SK-N-MC (cell line): ENCODE measurements around the gene PI3.
"Not testable (repeated sequence)": the region's sequence is repeated elsewhere in the genome, so short reads cannot be mapped to it uniquely, and the experiment has no call there.

Source experiments
- DNase-seq: peaks from one replicate; pipeline ENCODE4 v3.0.0-alpha.2; 2011; ENCODE audit warnings: low read depth, low spot score
- H3K27ac ChIP-seq: fragments of 200-600 bp; sonication (generic); 2 replicates; pipeline ENCODE4 v1.5.1; 2016; ENCODE audit warnings: mixed run types
- H3K36me3 ChIP-seq: fragments of 200-600 bp; sonication (generic); 2 replicates; pipeline ENCODE4 v1.6.1; 2017; ENCODE audit warnings: antibody characterized with exemption, low read length, mixed read lengths; ENCODE audit not compliant: insufficient read depth
- H3K4me3 ChIP-seq: fragments of 200-600 bp; sonication (generic); 2 replicates; pipeline ENCODE4 v1.5.1; 2016
- H3K9ac ChIP-seq: fragments of 200-600 bp; sonication (generic); 2 replicates; pipeline ENCODE4 v1.8.0; 2017; ENCODE audit warnings: mixed run types, mixed read lengths; ENCODE audit not compliant: insufficient read length
- H3K9me3 ChIP-seq: fragments of 200-600 bp; sonication (generic); 2 replicates; pipeline ENCODE4 v1.6.1; 2017; ENCODE audit warnings: low read depth, mild to moderate bottlenecking, antibody characterized with exemption, low read length, moderate library complexity, mixed read lengths
- EZH2 ChIP-seq: fragments of 200-600 bp; sonication (generic); IDR thresholded peaks from one replicate; pipeline ENCODE4 v1.6.1; 2017; ENCODE audit warnings: antibody characterized with exemption
- FOXP2 ChIP-seq: optimal IDR thresholded peaks from 2 replicates; pipeline ENCODE3; 2011; ENCODE audit warnings: mild to moderate bottlenecking, moderate library complexity; ENCODE audit not compliant: insufficient read depth; ENCODE audit errors: extremely low read length, control extremely low read depth
- POLR2AphosphoS5 ChIP-seq: IDR thresholded peaks from 2 replicates; pipeline ENCODE4 v1.6.1; 2012; ENCODE audit warnings: mild to moderate bottlenecking, low read depth, low read length, borderline replicate concordance

Gene PI3, protein sequence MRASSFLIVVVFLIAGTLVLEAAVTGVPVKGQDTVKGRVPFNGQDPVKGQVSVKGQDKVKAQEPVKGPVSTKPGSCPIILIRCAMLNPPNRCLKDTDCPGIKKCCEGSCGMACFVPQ

DNA sequence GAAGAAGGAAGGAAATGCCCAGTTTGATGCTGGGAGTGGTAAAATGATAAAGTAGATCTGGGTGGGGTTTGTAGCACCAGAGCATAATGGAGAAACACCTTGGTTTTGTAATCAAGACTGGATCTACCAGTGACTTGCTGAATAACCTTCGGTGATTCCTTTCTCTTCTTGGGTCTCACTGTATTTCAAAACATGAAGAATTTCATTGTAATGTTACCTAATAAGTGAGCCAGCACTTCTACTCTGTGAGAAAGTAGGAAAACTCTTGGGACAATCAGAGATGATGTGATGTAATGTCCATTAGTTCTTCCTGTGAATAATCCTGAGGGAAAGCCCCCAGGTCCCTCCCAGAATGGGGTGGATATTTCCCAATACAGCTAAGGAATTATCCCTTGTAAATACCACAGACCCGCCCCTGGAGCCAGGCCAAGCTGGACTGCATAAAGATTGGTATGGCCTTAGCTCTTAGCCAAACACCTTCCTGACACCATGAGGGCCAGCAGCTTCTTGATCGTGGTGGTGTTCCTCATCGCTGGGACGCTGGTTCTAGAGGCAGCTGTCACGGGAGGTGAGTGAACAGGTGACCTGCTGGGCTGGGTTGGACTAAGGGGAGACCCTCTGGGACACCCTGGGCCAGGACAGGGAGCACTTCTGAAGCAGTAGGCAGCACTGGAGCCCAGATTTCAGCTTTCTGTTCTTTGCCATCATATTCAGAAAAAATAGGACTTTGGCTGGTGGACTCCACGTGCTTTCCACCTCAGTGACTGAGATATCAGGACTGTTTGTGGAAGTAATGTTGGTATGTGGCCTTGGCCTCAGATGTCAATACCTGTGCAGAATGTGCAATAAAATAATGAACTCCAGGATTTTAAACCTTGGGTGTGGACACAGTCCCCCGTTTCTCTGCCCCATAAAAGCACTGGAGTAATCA is at the start of gene PI3:
Gene PI3 (plus strand): TSS at position 469 of the 931 bp plus-strand sequence. CDS start 21 bp downstream, at position 490.
- Histone ChIP-seq H3K36me3 (no peaks in the 10 kb centered on the region), H3K9me3 (no peaks in the 10 kb centered on the region), H3K4me3 (no peak within 1 kb of the TSS), H3K27ac (no peak within 1 kb of the TSS), H3K9ac (no peak within 1 kb of the TSS)
- no peak for TF ChIP-seq POLR2AphosphoS5
- no peak for TF ChIP-seq EZH2
- no peak for TF ChIP-seq FOXP2
- no peak for DNase-seq

DNA sequence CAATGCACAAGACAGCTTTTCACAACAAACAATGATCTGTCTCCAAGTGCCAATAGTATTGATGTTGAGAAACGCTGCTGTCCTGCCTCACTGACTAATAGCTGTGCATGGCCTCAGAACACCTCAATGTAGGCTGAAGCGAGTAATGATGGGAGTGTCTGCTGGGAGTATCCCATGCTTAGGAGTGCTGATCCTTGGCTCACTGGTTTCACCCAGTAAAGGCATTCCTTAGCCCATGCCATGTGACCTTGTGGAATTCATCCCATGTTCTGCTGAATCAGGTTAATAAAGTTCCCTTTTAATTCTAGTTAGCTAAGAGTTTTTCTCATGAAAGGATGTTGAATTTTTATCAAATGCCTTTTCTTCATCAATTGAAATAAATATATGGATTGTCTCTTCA is 46.6 kb upstream of the PI3 start:
- DNase-seq: no peak
- Histone ChIP-seq H3K36me3 (no peaks in the 10 kb centered on the region), H3K27ac (no peak overlapping the region), H3K9me3 (no peaks in the 10 kb centered on the region), H3K9ac (no peak overlapping the region), H3K4me3 (no peak overlapping the region)
- no peak for TF ChIP-seq EZH2

DNA sequence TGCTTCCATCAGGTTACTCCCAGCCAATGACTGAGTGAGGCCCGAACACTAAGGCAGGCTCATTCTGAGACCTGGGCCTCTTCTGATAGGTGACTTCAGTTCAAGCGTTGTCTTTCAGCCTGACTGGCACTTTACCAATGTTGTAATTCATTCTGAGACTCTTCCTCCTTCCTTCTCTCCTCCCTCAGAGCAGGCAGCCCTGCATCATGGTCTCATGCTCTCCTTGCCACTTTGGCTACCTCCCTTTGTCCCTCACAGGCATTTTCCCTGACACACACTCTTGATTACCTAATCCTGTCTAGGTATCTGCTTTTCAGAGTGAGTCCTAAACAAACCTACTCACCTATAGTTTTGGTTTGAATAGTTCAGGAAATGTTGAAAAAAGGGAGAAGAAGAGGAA is 37.8 kb upstream of the PI3 start:
- no peak for DNase-seq
- Histone ChIP-seq H3K4me3 (no peak overlapping the region), H3K36me3 (no peaks in the 10 kb centered on the region), H3K27ac (no peak overlapping the region), H3K9ac (no peak overlapping the region), H3K9me3 (no peaks in the 10 kb centered on the region)
- TF ChIP-seq POLR2AphosphoS5 (no peak), EZH2 (no peak), FOXP2 (no peak)

DNA sequence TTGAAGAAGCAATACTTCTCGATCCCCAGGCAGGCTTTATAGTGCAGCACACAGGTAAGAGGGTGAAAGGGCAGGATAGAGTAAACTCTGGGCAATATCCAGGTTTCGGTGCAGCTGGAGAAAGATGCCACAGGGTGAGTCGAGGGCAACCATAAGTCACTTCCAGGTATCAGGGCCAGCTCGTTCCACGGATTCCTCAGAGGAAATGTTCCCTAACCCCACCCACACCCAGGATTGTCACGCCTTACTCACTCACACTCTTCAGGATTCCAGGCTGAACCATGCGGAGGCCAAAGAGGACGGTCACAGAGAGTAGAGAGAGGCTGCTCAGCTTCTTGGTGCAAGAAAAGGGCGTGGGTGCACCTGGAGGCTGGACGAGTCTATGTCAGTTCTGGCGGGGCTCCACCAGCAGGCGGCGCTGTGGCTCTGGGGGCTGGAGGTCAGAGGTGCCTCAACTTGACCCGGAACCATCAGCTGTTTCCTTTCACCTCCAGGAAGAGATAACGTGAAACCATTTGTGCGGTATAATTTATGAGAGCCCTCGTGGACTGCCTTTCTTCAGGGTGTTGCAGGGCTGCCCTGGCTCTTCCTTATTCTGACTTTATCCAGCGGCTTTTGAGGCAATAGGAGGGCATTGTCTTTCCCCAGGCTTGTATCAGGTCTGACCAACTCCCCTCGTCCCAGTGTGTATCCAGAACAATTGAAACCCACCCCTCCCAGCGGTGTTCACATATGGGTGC is 36.0 kb upstream of the PI3 start:
- Histone ChIP-seq H3K27ac (no peak overlapping the region), H3K4me3 (no peak overlapping the region), H3K9me3 (no peaks in the 10 kb centered on the region), H3K36me3 (no peaks in the 10 kb centered on the region), H3K9ac (no peak overlapping the region)
- TF ChIP-seq POLR2AphosphoS5 (no peak), FOXP2 (no peak), EZH2 (no peak)
- no peak for DNase-seq

DNA sequence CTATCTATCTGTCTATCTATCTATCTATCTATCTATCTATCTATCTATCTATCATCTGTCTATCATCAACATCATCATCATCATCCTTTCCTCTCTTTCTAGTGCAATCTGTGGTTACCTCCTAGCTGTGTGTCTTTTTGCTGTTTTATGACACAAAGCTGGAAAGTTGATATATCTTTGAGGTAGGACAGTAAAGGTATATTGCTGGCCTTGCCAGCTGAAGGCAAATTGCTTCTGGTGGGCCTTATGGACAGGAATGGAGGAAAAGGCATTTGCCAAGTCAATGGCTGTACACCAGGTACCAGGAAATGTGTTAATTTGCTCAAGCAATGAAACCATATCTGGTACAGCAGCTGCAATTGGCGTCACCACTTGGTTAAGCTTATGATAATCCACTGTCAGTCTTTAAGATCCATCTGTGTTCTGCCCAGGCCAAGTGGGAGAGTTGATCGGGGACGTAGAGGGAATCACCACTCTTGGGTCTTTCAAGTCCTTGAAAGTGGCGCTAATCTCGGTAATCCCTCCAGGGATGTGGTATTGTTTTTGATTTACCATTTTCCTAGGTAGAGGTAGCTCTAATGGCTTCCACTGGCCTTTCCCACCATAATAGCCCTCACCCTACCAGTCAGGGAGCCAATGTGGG is 34.8 kb upstream of the PI3 start:
- H3K9ac ChIP-seq, H3K36me3 ChIP-seq, H3K4me3 ChIP-seq, H3K27ac ChIP-seq, DNase-seq, H3K9me3 ChIP-seq: not testable (repeated sequence)

DNA sequence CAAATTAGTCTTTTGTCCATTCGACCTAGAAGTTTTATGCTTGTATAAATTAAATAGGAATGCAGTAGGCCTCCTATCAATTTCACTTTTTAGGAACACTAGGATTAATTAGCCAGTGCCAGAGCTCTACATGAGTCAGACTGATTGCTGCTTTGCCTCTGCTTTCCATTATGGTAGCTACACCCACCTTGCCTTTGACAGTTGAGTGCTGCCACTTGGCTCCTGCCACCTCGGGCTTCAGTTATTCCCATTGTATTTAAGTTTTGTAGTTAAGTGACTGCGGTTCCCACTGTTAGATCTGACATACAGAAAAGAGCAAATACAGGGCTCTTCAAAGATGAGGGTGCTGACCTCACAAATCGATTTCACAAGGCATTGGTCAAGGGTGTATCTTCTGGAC is 33.9 kb upstream of the PI3 start:
- no peak for DNase-seq
- Histone ChIP-seq H3K36me3 (no peaks in the 10 kb centered on the region), H3K27ac (no peak overlapping the region), H3K9me3 (no peaks in the 10 kb centered on the region), H3K4me3 (no peak overlapping the region), H3K9ac (no peak overlapping the region)
- TF ChIP-seq EZH2 (no peak), FOXP2 (no peak), POLR2AphosphoS5 (no peak)

DNA sequence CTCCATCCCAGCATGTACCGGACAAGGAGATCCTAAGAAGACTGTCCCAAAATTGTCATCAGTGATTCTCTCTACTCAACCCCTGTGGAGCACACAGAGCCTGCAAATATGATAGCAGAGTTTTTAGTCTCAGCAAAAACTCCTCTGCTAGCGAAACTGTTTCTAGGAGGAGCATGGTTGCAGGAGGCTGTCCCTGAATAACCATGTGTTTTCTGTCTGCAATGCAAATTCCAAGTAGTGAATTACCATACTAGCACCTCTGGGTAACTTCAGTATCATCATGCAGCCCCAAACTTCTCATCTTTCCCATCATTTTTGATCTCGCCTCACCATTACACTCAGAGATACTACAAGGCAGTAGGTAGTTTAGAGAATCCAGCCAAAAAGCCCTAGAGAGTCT is 25.6 kb upstream of the PI3 start:
- TF ChIP-seq FOXP2 (no peak), EZH2 (no peak)
- Histone ChIP-seq H3K27ac (no peak overlapping the region), H3K36me3 (no peaks in the 10 kb centered on the region), H3K4me3 (no peak overlapping the region), H3K9me3 (no peaks in the 10 kb centered on the region), H3K9ac (no peak overlapping the region)
- DNase-seq: no peak

DNA sequence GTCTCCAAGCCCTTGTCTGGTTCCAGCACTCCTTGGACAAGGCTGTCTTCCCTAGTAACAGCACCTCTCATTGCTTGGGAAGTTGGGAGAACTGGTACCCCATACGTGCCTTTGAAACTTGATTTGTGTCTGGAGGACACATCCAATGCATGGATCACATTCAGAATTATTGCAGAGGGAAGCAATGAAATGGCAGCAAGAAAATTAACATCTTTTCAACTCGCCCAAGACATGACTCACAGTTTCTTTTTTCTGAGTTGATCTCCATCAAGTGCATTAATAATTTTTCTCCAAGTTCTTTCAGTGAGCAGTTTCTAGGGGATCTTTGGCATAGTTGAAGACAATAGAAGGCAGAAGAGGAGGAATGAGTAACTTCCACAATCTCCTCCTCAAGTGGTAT is 22.3 kb upstream of the PI3 start:
- no peak overlapping the region for H3K9ac ChIP-seq
- DNase-seq: no peak
- H3K27ac ChIP-seq: no peak overlapping the region
- no peak overlapping the region for H3K4me3 ChIP-seq
- no peaks in the 10 kb centered on the region for H3K36me3 ChIP-seq
- TF ChIP-seq FOXP2 (no peak), POLR2AphosphoS5 (no peak)
- H3K9me3 ChIP-seq: no peaks in the 10 kb centered on the region
